H1 (cell line): Measurements from ENCODE around the gene HMGB3. TPM values are rescaled to one million over a fixed set of nuclear protein-coding genes. Genes with fewer than 3 reads are reported as not detected.
A peak's percentile ranks its signal among the peaks of the same experiment; 100 is the strongest.

Experiments
- CTCF ChIA-PET: fragments of 300-600 bp; sonication (Branson Sonifier 250); formaldehyde crosslinking; loops from one replicate; lab custom pipeline; 2021; ENCODE audit not compliant: partially characterized antibody; lab: Charles Lee
- POLR2A ChIA-PET: fragments of 300-600 bp; sonication (Branson Sonifier 250); formaldehyde crosslinking; loops from one replicate; lab custom pipeline; 2021; ENCODE audit warnings: inconsistent platforms; ENCODE audit not compliant: partially characterized antibody; lab: Charles Lee
- DNase-seq, 2 experiments: peaks; one replicate each; pipeline versions ENCODE4 v3.0.0 to v3.0.0-alpha.2; 2010 to 2022; ENCODE audit warnings: low spot score in 2 of 2, low read depth in 1 of 2, mixed read lengths in 1 of 2
- FAIRE-seq: peaks from 2 replicates; lab custom pipeline; 2011; peaks lifted over from hg19 to GRCh38; lab: Jason Lieb, UNC
- H2AFZ ChIP-seq: 2 replicates; pipeline ENCODE4 v1.8.1; 2012; ENCODE audit warnings: low read length, inconsistent platforms
- H2AK5ac ChIP-seq: 2 replicates; pipeline ENCODE4 v1.6.1; 2013; ENCODE audit warnings: low read depth, low read length
- H2BK120ac ChIP-seq: replicated peaks from 2 replicates; pipeline ENCODE3; 2013; ENCODE audit warnings: low read depth, low read length, inconsistent platforms
- H2BK12ac ChIP-seq: 2 replicates; pipeline ENCODE4 v1.6.1; 2013; ENCODE audit warnings: low read depth, low read length
- H2BK15ac ChIP-seq: 2 replicates; pipeline ENCODE4 v1.6.1; 2013; ENCODE audit warnings: low read length
- H2BK20ac ChIP-seq: 2 replicates; pipeline ENCODE4 v1.6.1; 2013; ENCODE audit warnings: low read length
- H2BK5ac ChIP-seq: 2 replicates; pipeline ENCODE4 v1.6.1; 2013; ENCODE audit warnings: low read depth, low read length
- H3K14ac ChIP-seq: 2 replicates; pipeline ENCODE4 v1.6.1; 2013; ENCODE audit warnings: inconsistent platforms; ENCODE audit not compliant: insufficient read length
- H3K18ac ChIP-seq: 2 replicates; pipeline ENCODE4 v1.6.1; 2013; ENCODE audit warnings: low read length; ENCODE audit errors: extremely low read depth
- H3K23ac ChIP-seq: 2 replicates; pipeline ENCODE4 v1.6.1; 2013; ENCODE audit warnings: inconsistent platforms; ENCODE audit not compliant: insufficient read length
- H3K23me2 ChIP-seq: 2 replicates; pipeline ENCODE4 v1.6.1; 2013; ENCODE audit warnings: low read depth, low read length
- H3K27ac ChIP-seq: 2 replicates; pipeline ENCODE4 v1.6.1; 2011; ENCODE audit warnings: low read depth, low read length, inconsistent platforms
- H3K27me3 ChIP-seq, 4 experiments: replicated peaks in 1 of 4; 1 replicate in 1 of 4; 2 replicates in 3 of 4; pipeline versions ENCODE4 v1.6.1 to v1.8.1; 2011 to 2013; ENCODE audit warnings: low read length in 3 of 4, mild to moderate bottlenecking in 3 of 4, inconsistent platforms in 2 of 4, mixed read lengths in 2 of 4, moderate library complexity in 1 of 4; ENCODE audit not compliant: control insufficient read depth in 3 of 4, insufficient read depth in 3 of 4; ENCODE audit errors: extremely low read depth in 1 of 4
- H3K36me3 ChIP-seq, 4 experiments: 2 replicates each; pipeline versions ENCODE4 v1.6.1 to v1.8.1; 2011 to 2013; ENCODE audit warnings: mild to moderate bottlenecking in 4 of 4, low read length in 3 of 4, moderate library complexity in 2 of 4, control low read depth in 1 of 4, inconsistent platforms in 1 of 4; ENCODE audit not compliant: insufficient read depth in 4 of 4, control insufficient read depth in 2 of 4
- H3K4ac ChIP-seq: replicated peaks from 2 replicates; pipeline ENCODE3; 2013; ENCODE audit warnings: low read length, low read depth, mixed read lengths, inconsistent platforms; ENCODE audit not compliant: insufficient read length
- H3K4me1 ChIP-seq, 4 experiments: replicated peaks in 1 of 4; 1 replicate in 1 of 4; 2 replicates in 3 of 4; pipeline versions ENCODE4 v1.6.1 to v1.8.1; 2011 to 2013; ENCODE audit warnings: low read length in 3 of 4, inconsistent platforms in 2 of 4, mixed read lengths in 1 of 4; ENCODE audit not compliant: insufficient read depth in 4 of 4, control insufficient read depth in 3 of 4
- H3K4me2 ChIP-seq, 2 experiments: 2 replicates each; pipeline versions ENCODE4 v1.6.1 to v1.8.1; 2011 to 2013; ENCODE audit warnings: low read depth in 2 of 2, low read length in 2 of 2, control low read depth in 1 of 2, inconsistent platforms in 1 of 2, mild to moderate bottlenecking in 1 of 2; ENCODE audit not compliant: insufficient read depth in 1 of 2
- H3K4me3 ChIP-seq, 4 experiments: fragments of 200-600, 300-600 bp in 1 of 4; sonication (generic), shearing (Covaris generic), sonication (Bioruptor Twin) in 1 of 4; 2 replicates each; pipeline versions ENCODE4 v1.5.1 to v1.8.1; 2011 to 2016; ENCODE audit warnings: low read length in 4 of 4, low read depth in 3 of 4, control low read depth in 2 of 4, inconsistent platforms in 2 of 4, mild to moderate bottlenecking in 2 of 4, mixed read lengths in 1 of 4, moderate library complexity in 1 of 4; ENCODE audit not compliant: insufficient read depth in 2 of 4; ENCODE audit errors: extremely low read depth in 1 of 4
- H3K56ac ChIP-seq: replicated peaks from 2 replicates; pipeline ENCODE3; 2013; ENCODE audit warnings: low read depth, mild to moderate bottlenecking, mixed read lengths, low read length, inconsistent platforms; ENCODE audit not compliant: insufficient read length
- H3K79me1 ChIP-seq: 2 replicates; pipeline ENCODE4 v1.6.1; 2013; ENCODE audit warnings: low read depth, low read length, control low read depth
- H3K79me2 ChIP-seq, 2 experiments: 2 replicates each; pipeline versions ENCODE4 v1.6.1 to v1.8.1; 2012 to 2013; ENCODE audit warnings: low read length in 2 of 2, mild to moderate bottlenecking in 2 of 2, inconsistent platforms in 1 of 2; ENCODE audit not compliant: insufficient read depth in 2 of 2, control insufficient read depth in 1 of 2
- H3K9ac ChIP-seq, 4 experiments: replicated peaks in 1 of 4; 1 replicate in 1 of 4; 2 replicates in 3 of 4; pipeline versions ENCODE4 v1.6.1 to v1.8.1; 2011 to 2013; ENCODE audit warnings: low read depth in 3 of 4, low read length in 3 of 4, control low read depth in 2 of 4, mild to moderate bottlenecking in 2 of 4, moderate library complexity in 2 of 4, inconsistent platforms in 1 of 4; ENCODE audit errors: extremely low read depth in 1 of 4
- H3K9me3 ChIP-seq, 2 experiments: 2 replicates each; pipeline versions ENCODE4 v1.6.1 to v1.8.1; 2012 to 2013; ENCODE audit warnings: mild to moderate bottlenecking in 2 of 2, moderate library complexity in 2 of 2, control low read depth in 1 of 2, inconsistent platforms in 1 of 2, low read depth in 1 of 2, low read length in 1 of 2, mixed read lengths in 1 of 2; ENCODE audit not compliant: insufficient read depth in 2 of 2
- H4K20me1 ChIP-seq, 2 experiments: replicated peaks in 1 of 2; 2 replicates each; pipeline versions ENCODE3 to v1.8.1; 2011 to 2013; ENCODE audit warnings: inconsistent platforms in 2 of 2, low read length in 2 of 2, mild to moderate bottlenecking in 1 of 2; ENCODE audit not compliant: insufficient read depth in 2 of 2, control insufficient read depth in 1 of 2
- H4K5ac ChIP-seq: 2 replicates; pipeline ENCODE4 v1.6.1; 2013; ENCODE audit warnings: low read length, low read depth, mixed read lengths, inconsistent platforms; ENCODE audit not compliant: insufficient read length
- H4K8ac ChIP-seq: 2 replicates; pipeline ENCODE4 v1.8.0; 2013; ENCODE audit warnings: mild to moderate bottlenecking, moderate library complexity, low read length, inconsistent platforms; ENCODE audit not compliant: insufficient read depth; ENCODE audit errors: extremely low read depth
- H4K91ac ChIP-seq: replicated peaks from 2 replicates; pipeline ENCODE3; 2013; ENCODE audit warnings: low read length, mixed read lengths, inconsistent platforms; ENCODE audit not compliant: insufficient read length
- CBX5 ChIP-seq: fragments of 300-800, 300-1000 bp; sonication (generic); IDR thresholded peaks from 2 replicates; pipeline ENCODE4 v1.7.1; 2016; ENCODE audit warnings: antibody characterized with exemption, low read length, low read depth
- CTCF ChIP-seq, 3 experiments: IDR thresholded peaks; 1 replicate in 2 of 3; 2 replicates in 1 of 3; pipeline versions ENCODE4 v1.5.1 to v1.6.1; 2011; ENCODE audit warnings: low read length in 3 of 3, mild to moderate bottlenecking in 3 of 3, inconsistent platforms in 2 of 3, low read depth in 1 of 3, moderate library complexity in 1 of 3; ENCODE audit not compliant: insufficient read depth in 1 of 3; ENCODE audit errors: control extremely low read depth in 1 of 3
- HDAC2 ChIP-seq, 2 experiments: fragments of 300-600 bp in 1 of 2; sonication (generic) in 1 of 2; IDR thresholded peaks; 2 replicates each; pipeline ENCODE4 v1.6.1; 2011 to 2012; ENCODE audit warnings: low read depth in 2 of 2, low read length in 2 of 2, mild to moderate bottlenecking in 2 of 2, moderate library complexity in 2 of 2, borderline replicate concordance in 1 of 2, inconsistent platforms in 1 of 2
- PHF8 ChIP-seq: fragments of 200-600 bp; sonication (generic); conservative IDR thresholded peaks from 2 replicates; pipeline ENCODE4 v1.7.1; 2012; ENCODE audit warnings: low read depth, mild to moderate bottlenecking, inconsistent platforms, low read length, moderate library complexity
- RAD21 ChIP-seq, 2 experiments: IDR thresholded peaks in 1 of 2; conservative IDR thresholded peaks in 1 of 2; 2 replicates each; pipeline ENCODE4 v1.6.1; 2011; ENCODE audit warnings: low read depth in 2 of 2, low read length in 2 of 2, improper control_type of control experiment in 1 of 2, inconsistent platforms in 1 of 2, mild to moderate bottlenecking in 1 of 2, moderate library complexity in 1 of 2
- SIN3A ChIP-seq, 2 experiments: IDR thresholded peaks in 1 of 2; conservative IDR thresholded peaks in 1 of 2; 2 replicates each; pipeline ENCODE4 v1.6.1; 2011 to 2012; ENCODE audit warnings: low read length in 2 of 2, improper control_type of control experiment in 1 of 2, low read depth in 1 of 2, mild to moderate bottlenecking in 1 of 2
- SIX5 ChIP-seq: IDR thresholded peaks from 2 replicates; pipeline ENCODE4 v1.6.1; 2011; ENCODE audit warnings: mild to moderate bottlenecking, low read depth, low read length
- SP4 ChIP-seq: IDR thresholded peaks from 2 replicates; pipeline ENCODE4 v1.6.1; 2012; ENCODE audit warnings: low read length, inconsistent platforms
- SUZ12 ChIP-seq: fragments of 200-600 bp; sonication (generic); IDR thresholded peaks from 2 replicates; pipeline ENCODE4 v1.6.1; 2012; ENCODE audit warnings: mild to moderate bottlenecking, inconsistent platforms, low read length, moderate library complexity, mixed read lengths
- TEAD4 ChIP-seq: IDR thresholded peaks from 2 replicates; pipeline ENCODE4 v1.6.1; 2012; ENCODE audit warnings: low read depth, low read length, inconsistent platforms, mixed read lengths
- WGBS, 2 experiments: shearing (Covaris generic) in 1 of 2; methylation state at CpG; one replicate each; pipeline versions ENCODE4 v1.1.6 to v1.1.7; 2013 to 2015; ENCODE audit warnings: low lambda C conversion rate in 2 of 2, mixed read lengths in 2 of 2, inconsistent platforms in 1 of 2, low coverage in 1 of 2, missing lambda C conversion rate in 1 of 2; ENCODE audit not compliant: insufficient replicate concordance in 2 of 2, insufficient coverage in 1 of 2, insufficient read length in 1 of 2; ENCODE audit errors: extremely low coverage in 1 of 2, missing lambda C conversion rate in 1 of 2; 5-methylcytosine and 5-hydroxymethylcytosine counted together
- polyA plus RNA-seq, 7 experiments: library from polyadenylated mRNA; depleted of rRNA in 3 of 7; stranded (reverse) in 5 of 7; unstranded in 2 of 7; fragments of >200 nt in 5 of 7; fragments of 200-250 nt in 2 of 7; gene quantifications; 1 replicate in 5 of 7; 2 replicates in 1 of 7; 4 replicates in 1 of 7; pipeline versions ENCODE4 v1.2.1 to v1.2.3, GENCODE V29; 2011 to 2013; ENCODE audit warnings: missing spikeins in 2 of 7, mixed read lengths in 2 of 7
- total RNA-seq: library from RNA; stranded (reverse); fragmentation: NEBNext Ultra II Directional; extraction: Animal tissue kit (Norgen Biotek cat#: 25700); gene quantifications from 2 replicates; pipeline ENCODE4 v1.2.1, GENCODE V29; 2021

The HMGB3 gene
- total and polyA plus RNA-seq, 2 of the 8 experiments (the other 6 are each of a cell fraction or from before 2014, with no cell fraction given): 55.8 to 346 TPM

GRCh38 chrX:151004085-151004484, 20.9 kb downstream of the HMGB3 start:
- H4K91ac ChIP-seq: no peak overlapping the region
- no peak overlapping the region for H2BK20ac ChIP-seq
- no peaks in the 10 kb centered on the region for H3K79me1 ChIP-seq
- H2BK12ac ChIP-seq: no peak overlapping the region
- H3K27me3 ChIP-seq: no peaks in the 10 kb centered on the region
- no peak overlapping the region for H3K14ac ChIP-seq
- H3K4me2 ChIP-seq: no peak overlapping the region
- H3K9ac ChIP-seq: no peak overlapping the region
- POLR2A ChIA-PET: no interaction called here
- no peaks in the 10 kb centered on the region for H3K36me3 ChIP-seq
- H2BK5ac ChIP-seq: no peak overlapping the region
- no peak overlapping the region for H4K8ac ChIP-seq
- no peak overlapping the region for H3K4me3 ChIP-seq
- H3K56ac ChIP-seq: no peak overlapping the region
- H3K23me2 ChIP-seq: no peaks in the 10 kb centered on the region
- H2AK5ac ChIP-seq: no peak overlapping the region
- FAIRE-seq: peak; percentile 42
- WGBS, 2 experiments: 80% methylated on average over 1 of the region's 1 CpG; no CpG with 5 or more reads in 1 of the 2 experiments
- CTCF ChIA-PET: interaction anchor here (0.7 to 2.5 kb wide), 5 partner anchors 12 to 1012 kb away, joined by 3 to 16 read pairs (median 4); no protein-coding TSS in a partner anchor
- TF ChIP-seq CBX5 (no peak), SUZ12 (no peak), SP4 (no peak), PHF8 (no peak), TEAD4 (no peak), SIX5 (no peak), RAD21 (IDR thresholded peaks at IDR 0.05 in 1 of 2, conservative IDR thresholded peaks at IDR 0.05 in 1 of 2; ENCODE audit: low read depth in 2 of 2, low read length in 2 of 2) (peak; percentile 54 to 64), CTCF (IDR thresholded peaks at IDR 0.05; ENCODE audit: control extremely low read depth in 1 of 3, insufficient read depth in 1 of 3, low read depth in 1 of 3, low read length in 3 of 3) (peak in 2 of 3 experiments; percentile 21 to 30; a peak in 2 of 4 replicates), SIN3A (conservative IDR thresholded peaks at IDR 0.05 in 1 of 2, IDR thresholded peaks at IDR 0.05 in 1 of 2; ENCODE audit: low read depth in 1 of 2, low read length in 2 of 2) (no peak), HDAC2 (IDR thresholded peaks at IDR 0.05; ENCODE audit: borderline replicate concordance in 1 of 2, low read depth in 2 of 2, low read length in 2 of 2) (no peak)
- TF ChIP-seq, all 59 proteins: peak for 2
- Histone ChIP-seq H2AFZ (no peak overlapping the region), H4K20me1 (no peaks in the 10 kb centered on the region), H3K23ac (no peak overlapping the region), H3K79me2 (no peaks in the 10 kb centered on the region), H3K4ac (no peak overlapping the region), H2BK15ac (no peak overlapping the region), H2BK120ac (no peak overlapping the region), H3K9me3 (no peaks in the 10 kb centered on the region), H3K27ac (no peak overlapping the region), H3K4me1 (no peaks in the 10 kb centered on the region), H3K18ac (no peak overlapping the region), H4K5ac (no peak overlapping the region)
- DNase-seq: no peak
